HFFc6 (cell line): ENCODE data around the gene PCSK5. TPM values are rescaled to one million over a fixed set of nuclear protein-coding genes. Genes with fewer than 3 reads are reported as not detected.

Experiments used
- DNase-seq: peaks from one replicate; pipeline ENCODE4 v3.0.0-alpha.2; 2018
- H3K27ac Mint-ChIP-seq: 2 replicates; pipeline ENCODE4 v1.8.0; 2020; ENCODE audit warnings: mild to moderate bottlenecking, mixed read lengths
- H3K27me3 Mint-ChIP-seq: 2 replicates; pipeline ENCODE4 v1.8.0; 2021; ENCODE audit warnings: mild to moderate bottlenecking, moderate library complexity, mixed read lengths; ENCODE audit not compliant: insufficient read depth
- H3K36me3 Mint-ChIP-seq: 2 replicates; pipeline ENCODE4 v1.8.0; 2021; ENCODE audit warnings: low read depth, mixed read lengths
- H3K4me1 Mint-ChIP-seq: 2 replicates; pipeline ENCODE4 v1.8.0; 2020; ENCODE audit warnings: low read depth, mixed read lengths
- H3K4me3 Mint-ChIP-seq: 2 replicates; pipeline ENCODE4 v1.8.0; 2020; ENCODE audit warnings: mild to moderate bottlenecking, moderate library complexity, mixed read lengths
- H3K9me3 Mint-ChIP-seq: 2 replicates; pipeline ENCODE4 v1.8.0; 2020; ENCODE audit warnings: mild to moderate bottlenecking, mixed read lengths
- CTCF ChIP-seq: fragments of 200-600 bp; sonication (generic); IDR thresholded peaks from 2 replicates; pipeline ENCODE4 v1.5.0; 2021; ENCODE audit warnings: antibody characterized with exemption, mild to moderate bottlenecking
- total RNA-seq, 6 experiments: library from RNA; stranded (reverse); fragmentation: NEBNext Ultra II Directional; extraction: Animal tissue kit (Norgen Biotek cat#: 25700); gene quantifications; 2 replicates in 1 of 6; 3 replicates in 5 of 6; pipeline ENCODE4 v1.2.3, GENCODE V29; 2021

PCSK5 gene
- total RNA-seq, 6 experiments from 2014 or later = 0.18 to 0.36 (median 0.22) TPM

GRCh38 chr9:76095585-76095984 lies 205.1 kb downstream of the PCSK5 start:
- no peaks in the 10 kb centered on the region for H3K27me3 Mint-ChIP-seq
- no peaks in the 10 kb centered on the region for H3K36me3 Mint-ChIP-seq
- H3K4me1 Mint-ChIP-seq = no peaks in the 10 kb centered on the region
- H3K9me3 Mint-ChIP-seq = peaks cover 20% of the 10 kb centered on the region
- DNase-seq = no peak
- no peak overlapping the region for H3K4me3 Mint-ChIP-seq
- no peak for TF ChIP-seq CTCF
- H3K27ac Mint-ChIP-seq = no peak overlapping the region

GRCh38 chr9:76099516-76099915 lies 209.0 kb downstream of the PCSK5 start:
- H3K4me3 Mint-ChIP-seq = no peak overlapping the region
- no peaks in the 10 kb centered on the region for H3K27me3 Mint-ChIP-seq
- TF ChIP-seq CTCF = no peak
- H3K36me3 Mint-ChIP-seq = no peaks in the 10 kb centered on the region
- peaks cover 16% of the 10 kb centered on the region for H3K9me3 Mint-ChIP-seq
- no peaks in the 10 kb centered on the region for H3K4me1 Mint-ChIP-seq
- DNase-seq = no peak
- H3K27ac Mint-ChIP-seq = no peak overlapping the region

GRCh38 chr9:76101075-76101474 lies 210.6 kb downstream of the PCSK5 start:
- no peak for TF ChIP-seq CTCF
- Mint-ChIP-seq H3K4me1 (no peaks in the 10 kb centered on the region), H3K27ac (no peak overlapping the region), H3K27me3 (no peaks in the 10 kb centered on the region), H3K36me3 (no peaks in the 10 kb centered on the region), H3K4me3 (no peak overlapping the region), H3K9me3 (peaks cover 15% of the 10 kb centered on the region)
- no peak for DNase-seq

- Mint-ChIP-seq H3K27me3 (no peaks in the 10 kb centered on the region), H3K27ac (no peak overlapping the region), H3K4me1 (no peaks in the 10 kb centered on the region), H3K4me3 (no peak overlapping the region), H3K9me3 (peaks cover 15% of the 10 kb centered on the region), H3K36me3 (no peaks in the 10 kb centered on the region)
- TF ChIP-seq CTCF = no peak
- DNase-seq = no peak
Observed at GRCh38 chr9:76101491-76101890, 211.0 kb downstream of the PCSK5 start.

GRCh38 chr9:76101947-76102346 lies 211.5 kb downstream of the PCSK5 start:
- no peaks in the 10 kb centered on the region for H3K27me3 Mint-ChIP-seq
- H3K4me1 Mint-ChIP-seq = no peaks in the 10 kb centered on the region
- no peaks in the 10 kb centered on the region for H3K36me3 Mint-ChIP-seq
- DNase-seq = no peak
- no peak overlapping the region for H3K4me3 Mint-ChIP-seq
- H3K27ac Mint-ChIP-seq = no peak overlapping the region
- no peak for TF ChIP-seq CTCF
- H3K9me3 Mint-ChIP-seq = peaks cover 15% of the 10 kb centered on the region
